GM10266 (cell line): ENCODE data around the gene SLC4A3.

Experiments used
- DNase-seq: peaks from one replicate; pipeline ENCODE4 v3.0.0; 2012; ENCODE audit errors: extremely low spot score
- CTCF ChIP-seq: IDR thresholded peaks from 2 replicates; pipeline ENCODE4 v1.5.1; 2012; ENCODE audit warnings: mild to moderate bottlenecking, low read depth; ENCODE audit not compliant: control insufficient read depth, insufficient read depth; ENCODE audit errors: missing control alignments

SLC4A3 gene

GRCh38 chr2:219638948-219639755 is 11.7 kb downstream of the SLC4A3 start:
- TF ChIP-seq CTCF: no peak
- peak; percentile 4 for DNase-seq

- no peak for DNase-seq
- no peak for TF ChIP-seq CTCF
Observed at GRCh38 chr2:219641390-219642068, 14.1 kb downstream of the SLC4A3 start.

- no peak for DNase-seq
- no peak for TF ChIP-seq CTCF
Observed at GRCh38 chr2:219642069-219642454, 14.6 kb downstream of the SLC4A3 start.

- TF ChIP-seq CTCF: peak; percentile 100
Observed at GRCh38 chr2:219642465-219643083, 15.1 kb downstream of the SLC4A3 start.

GRCh38 chr2:219643084-219643473 is 15.6 kb downstream of the SLC4A3 start:
- DNase-seq: no peak
- no peak for TF ChIP-seq CTCF

More at GRCh38 chr2:219642465-219643083, 15.1 kb downstream of the SLC4A3 start:
- DNase-seq: peak; percentile 92

- TF ChIP-seq CTCF: no peak
- no peak for DNase-seq
Observed at GRCh38 chr2:219643788-219644398, 16.5 kb downstream of the SLC4A3 start.
